Neuron (in vitro differentiated cells): ENCODE data around the gene SGSH.

Experiments used
- H2AFZ ChIP-seq: one replicate; pipeline ENCODE4 v1.6.1; 2013; ENCODE audit warnings: low read depth, mild to moderate bottlenecking, inconsistent platforms, low read length, moderate library complexity
- H3K27me3 ChIP-seq: one replicate; pipeline ENCODE4 v1.6.1; 2013; ENCODE audit warnings: low read length; ENCODE audit not compliant: insufficient read depth
- H3K36me3 ChIP-seq: one replicate; pipeline ENCODE4 v1.6.1; 2013; ENCODE audit warnings: low read length; ENCODE audit not compliant: insufficient read depth
- H3K4me1 ChIP-seq: one replicate; pipeline ENCODE4 v1.6.1; 2013; ENCODE audit warnings: low read length; ENCODE audit not compliant: insufficient read depth
- H3K4me3 ChIP-seq: 2 replicates; pipeline ENCODE4 v1.5.1; 2013; ENCODE audit warnings: mild to moderate bottlenecking, low read length, moderate library complexity
- H3K9me3 ChIP-seq: one replicate; pipeline ENCODE4 v1.6.1; 2013; ENCODE audit warnings: low read length

SGSH gene

DNA sequence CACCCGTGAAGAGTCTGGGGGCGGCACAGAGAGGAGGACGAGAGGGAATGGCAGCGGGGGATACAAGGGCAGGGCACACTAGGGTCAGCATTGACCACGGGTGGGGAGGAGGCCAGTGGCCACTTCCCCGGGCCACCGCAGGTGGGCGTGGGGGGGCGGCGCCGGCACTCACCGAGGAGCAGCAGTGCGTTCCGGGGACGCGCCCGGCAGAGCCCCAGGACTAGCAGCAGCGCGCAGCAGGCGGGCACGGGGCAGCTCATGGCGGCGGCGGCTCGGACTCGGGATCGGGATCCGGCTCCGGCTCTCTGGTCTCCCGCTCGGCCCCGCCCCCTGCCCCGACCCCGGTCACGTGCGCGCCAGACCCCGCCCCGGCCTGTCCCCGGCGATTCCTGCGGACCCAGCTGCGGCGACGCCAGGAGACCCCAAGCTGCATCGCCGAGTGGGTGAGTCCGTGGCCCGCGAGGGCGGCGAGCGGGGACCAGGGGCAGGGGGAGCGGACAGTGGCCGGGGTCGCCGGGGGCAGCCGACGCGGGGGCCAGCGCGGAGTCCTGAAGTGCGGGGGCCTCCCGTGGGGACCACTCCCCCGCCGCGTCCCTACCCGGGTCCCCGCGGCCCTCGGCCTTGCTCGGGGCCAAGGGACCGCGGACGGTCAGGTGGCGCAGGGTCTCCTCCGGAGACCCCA is at the start of gene SGSH, which contains the start of gene SLC26A11:
Gene SGSH (minus strand): TSS at position 280 of the 682 bp plus-strand sequence. CDS start 20 bp downstream, at position 260.
Gene SLC26A11 (plus strand): TSS at position 374 of the 682 bp plus-strand sequence. CDS start 1,134 bp downstream, outside the sequence.
- Histone ChIP-seq H3K9me3 (no peaks in the 10 kb centered on the region), H3K27me3 (no peaks in the 10 kb centered on the region), H2AFZ (peak within 1 kb of the TSS; percentile 35), H3K36me3 (peaks cover 9% of the 10 kb centered on the region), H3K4me1 (peaks cover 17% of the 10 kb centered on the region), H3K4me3 (peak within 1 kb of the TSS; percentile 51)

DNA sequence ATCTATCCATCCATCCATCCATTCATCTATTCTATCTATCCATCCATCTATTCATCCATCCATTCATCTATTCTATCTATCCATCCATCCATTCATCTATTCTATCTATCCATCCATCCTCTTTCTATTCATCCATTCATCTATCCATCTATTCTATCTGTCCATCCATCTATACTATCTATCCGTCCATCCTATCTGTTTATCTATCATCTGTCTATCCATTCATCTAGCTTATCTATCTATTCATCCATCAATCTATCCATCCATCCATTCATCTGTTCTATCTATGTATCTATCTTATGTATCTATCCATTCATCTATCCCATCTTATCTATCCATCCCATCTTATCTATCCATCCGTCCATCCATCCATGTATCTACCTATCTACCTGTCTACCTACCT is 49.3 kb upstream of the SGSH start:
- Histone ChIP-seq H3K27me3 (no peaks in the 10 kb centered on the region), H3K9me3 (no peaks in the 10 kb centered on the region), H3K36me3 (no peaks in the 10 kb centered on the region), H3K4me3 (no peak overlapping the region), H3K4me1 (peaks cover 12% of the 10 kb centered on the region), H2AFZ (no peak overlapping the region)

DNA sequence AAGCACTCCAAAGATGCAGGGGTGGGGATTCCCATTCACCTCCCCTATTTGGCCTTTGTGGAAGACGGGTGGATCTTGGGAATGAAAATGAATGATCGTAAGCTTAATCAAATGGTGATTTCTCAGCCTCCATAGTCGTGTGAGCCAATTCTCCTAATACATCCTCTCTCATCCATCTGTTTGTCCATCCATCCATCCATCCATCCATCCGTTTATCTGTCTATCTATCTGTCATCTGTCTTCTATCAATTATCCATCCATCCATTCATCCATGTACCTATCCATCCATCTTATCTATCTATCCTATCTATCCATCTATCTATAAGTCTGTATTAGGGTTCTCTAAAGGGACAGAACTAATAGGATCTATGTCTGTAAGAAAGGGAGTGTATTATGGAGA is 48.3 kb upstream of the SGSH start:
- peaks cover 12% of the 10 kb centered on the region for H3K4me1 ChIP-seq
- no peak overlapping the region for H3K4me3 ChIP-seq
- H3K27me3 ChIP-seq: no peaks in the 10 kb centered on the region
- no peaks in the 10 kb centered on the region for H3K36me3 ChIP-seq
- no peak overlapping the region for H2AFZ ChIP-seq
- no peaks in the 10 kb centered on the region for H3K9me3 ChIP-seq

DNA sequence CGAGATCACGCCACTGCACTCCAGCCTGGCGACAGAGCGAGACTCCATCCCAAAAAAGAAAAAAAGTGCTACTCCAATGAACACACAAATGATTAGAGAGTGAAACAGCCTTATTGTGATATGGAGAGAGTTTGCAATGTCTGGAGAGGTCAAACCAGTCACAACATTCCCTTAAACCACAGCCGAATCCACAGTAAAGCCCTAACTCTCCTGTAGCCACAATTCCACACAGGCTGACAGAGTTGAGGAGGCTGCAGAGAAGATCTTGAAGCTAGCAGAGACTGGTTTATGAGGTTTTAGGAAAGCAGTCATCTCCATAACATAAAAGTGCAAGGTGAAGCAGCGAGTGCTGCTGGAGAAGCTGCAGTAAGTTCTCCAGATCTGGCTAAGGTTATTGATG is 47.3 kb upstream of the SGSH start:
- Histone ChIP-seq H3K27me3 (no peaks in the 10 kb centered on the region), H3K4me3 (no peak overlapping the region), H3K9me3 (no peaks in the 10 kb centered on the region), H2AFZ (no peak overlapping the region), H3K36me3 (no peaks in the 10 kb centered on the region), H3K4me1 (peaks cover 20% of the 10 kb centered on the region)

DNA sequence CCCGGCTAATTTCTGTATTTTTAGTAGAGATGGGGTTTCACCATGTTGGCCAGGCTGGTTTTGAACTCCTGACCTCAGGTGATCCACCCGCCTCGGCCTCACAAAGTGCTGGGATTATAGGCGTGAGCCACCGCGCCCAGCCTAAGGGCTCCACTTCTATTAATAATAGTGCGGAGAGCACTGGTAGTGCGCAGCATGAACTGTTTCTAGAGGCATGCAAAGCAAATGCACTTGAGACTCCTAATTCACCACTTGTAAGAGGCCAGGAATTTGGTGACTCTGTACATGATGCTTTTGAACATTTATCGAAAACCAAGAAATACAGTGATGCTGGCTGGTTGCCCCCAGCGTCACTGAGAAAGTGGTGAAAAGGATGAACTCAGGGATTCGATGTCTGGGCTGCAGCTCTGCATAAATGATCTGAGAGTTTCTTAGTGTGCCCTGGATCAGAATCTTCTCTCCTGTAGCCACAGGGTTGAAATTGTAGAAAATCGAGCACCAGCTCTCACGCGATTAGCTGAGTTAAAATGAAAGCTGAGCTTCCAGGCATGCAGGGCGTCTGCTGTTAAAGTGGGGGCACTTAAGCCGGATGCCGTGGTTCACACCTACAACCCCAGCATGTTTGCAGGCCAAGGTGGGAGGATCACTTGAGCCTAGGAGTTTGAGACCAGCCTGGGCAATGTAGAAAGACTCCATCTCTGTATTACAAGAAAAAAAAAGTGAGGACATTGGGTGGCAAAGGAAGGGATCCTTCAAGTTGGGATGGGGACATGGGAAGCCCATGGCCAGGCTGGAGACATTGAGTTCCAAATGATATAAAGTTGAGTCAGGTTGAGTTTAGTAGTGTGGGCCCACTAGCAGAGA is 45.3 kb upstream of the SGSH start:
- Histone ChIP-seq H3K4me3 (no peak overlapping the region), H3K4me1 (peaks cover 28% of the 10 kb centered on the region), H3K9me3 (no peaks in the 10 kb centered on the region), H3K27me3 (no peaks in the 10 kb centered on the region), H2AFZ (no peak overlapping the region), H3K36me3 (no peaks in the 10 kb centered on the region)

DNA sequence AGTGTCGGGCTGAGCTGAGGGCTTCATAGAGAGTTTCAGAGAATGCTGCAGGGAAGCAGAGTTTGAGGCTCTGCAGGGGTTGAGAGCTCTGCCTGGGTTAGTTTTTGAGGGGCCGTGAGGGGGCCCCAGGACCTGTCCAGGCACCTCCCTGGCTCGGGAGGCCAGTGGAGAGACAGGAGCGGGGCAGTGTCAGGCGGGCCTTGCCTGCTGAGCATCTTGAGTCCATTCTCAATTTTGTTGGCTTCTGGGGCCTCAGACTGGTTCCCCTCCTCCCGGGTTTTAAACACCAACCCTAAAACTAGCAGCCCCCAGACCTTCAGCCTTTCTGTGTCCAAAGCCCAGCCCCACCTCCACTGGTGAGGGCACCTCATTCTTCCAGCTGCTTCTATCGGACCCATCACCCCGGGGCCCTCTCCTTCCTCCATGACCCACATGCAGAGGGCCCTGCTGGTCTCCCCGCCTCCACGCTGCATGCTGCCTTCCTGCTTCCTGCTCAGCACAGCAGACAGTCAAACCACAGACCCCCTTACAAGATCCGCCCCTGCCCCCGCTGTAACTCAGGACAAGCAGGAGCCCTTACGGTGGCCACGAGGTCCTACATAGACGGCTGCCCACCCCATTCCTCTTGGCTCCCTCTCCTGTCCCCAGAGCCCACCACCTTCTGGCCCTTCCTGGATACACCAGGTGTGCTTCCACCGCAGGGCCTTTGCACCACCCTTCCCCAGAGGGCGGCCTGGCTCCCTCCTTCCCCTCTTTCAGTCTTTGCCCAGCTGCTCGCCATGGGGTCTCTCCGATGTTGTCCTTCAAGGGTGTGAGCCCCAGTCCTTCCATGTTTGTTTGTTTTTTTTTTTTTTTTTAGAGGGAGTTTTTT is 44.3 kb upstream of the SGSH start:
- H3K9me3 ChIP-seq: no peaks in the 10 kb centered on the region
- H3K27me3 ChIP-seq: no peaks in the 10 kb centered on the region
- H3K4me3 ChIP-seq: no peak overlapping the region
- H3K36me3 ChIP-seq: no peaks in the 10 kb centered on the region
- H2AFZ ChIP-seq: no peak overlapping the region
- peaks cover 20% of the 10 kb centered on the region for H3K4me1 ChIP-seq

DNA sequence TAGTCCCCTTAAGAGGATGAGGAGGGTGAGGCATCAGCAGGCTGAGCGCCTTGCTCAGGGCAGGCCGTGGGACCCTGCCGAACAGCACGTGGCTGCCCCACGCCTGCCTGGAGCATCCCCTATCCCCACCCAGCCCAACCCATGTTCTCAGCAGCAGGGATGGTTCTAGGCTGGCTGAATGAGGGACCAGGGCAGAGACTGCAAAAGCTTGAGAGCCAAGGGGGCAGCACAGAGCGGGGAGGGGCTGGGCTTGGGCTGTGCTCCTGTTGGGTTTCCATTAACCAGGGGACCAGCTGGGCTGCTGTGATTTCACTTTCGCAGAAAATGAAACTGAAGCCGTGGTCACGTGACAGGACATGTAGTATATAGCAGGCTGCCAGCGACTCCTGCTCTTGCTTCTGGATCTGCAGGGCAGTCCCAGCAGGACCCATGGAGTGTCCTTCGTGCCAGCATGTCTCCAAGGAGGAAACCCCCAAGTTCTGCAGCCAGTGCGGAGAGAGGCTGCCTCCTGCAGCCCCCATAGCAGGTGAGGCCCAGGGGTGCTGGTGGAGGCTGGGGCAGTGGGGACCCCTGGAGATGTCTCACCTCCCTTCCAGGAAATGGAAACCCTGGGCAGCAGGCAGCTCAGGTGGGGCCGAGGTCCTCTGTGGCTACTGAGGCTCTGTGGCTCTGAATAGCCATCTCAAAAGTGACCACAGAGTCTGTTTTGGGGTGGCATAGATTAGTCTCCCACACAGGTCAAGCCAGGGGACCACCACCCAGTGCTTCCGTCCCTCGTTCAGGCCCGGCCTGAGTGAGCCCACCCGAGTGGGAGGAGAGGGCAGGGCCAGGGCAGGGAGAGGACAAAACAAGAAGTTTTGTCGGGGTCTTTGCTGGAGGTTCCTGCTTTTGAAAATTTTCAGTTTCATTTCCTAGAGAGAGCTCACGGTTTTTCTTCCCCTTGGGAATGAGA is 43.4 kb upstream of the SGSH start:
- H3K4me1 ChIP-seq: peaks cover 20% of the 10 kb centered on the region
- no peaks in the 10 kb centered on the region for H3K9me3 ChIP-seq
- no peaks in the 10 kb centered on the region for H3K27me3 ChIP-seq
- H3K4me3 ChIP-seq: no peak overlapping the region
- H2AFZ ChIP-seq: no peak overlapping the region
- no peaks in the 10 kb centered on the region for H3K36me3 ChIP-seq

DNA sequence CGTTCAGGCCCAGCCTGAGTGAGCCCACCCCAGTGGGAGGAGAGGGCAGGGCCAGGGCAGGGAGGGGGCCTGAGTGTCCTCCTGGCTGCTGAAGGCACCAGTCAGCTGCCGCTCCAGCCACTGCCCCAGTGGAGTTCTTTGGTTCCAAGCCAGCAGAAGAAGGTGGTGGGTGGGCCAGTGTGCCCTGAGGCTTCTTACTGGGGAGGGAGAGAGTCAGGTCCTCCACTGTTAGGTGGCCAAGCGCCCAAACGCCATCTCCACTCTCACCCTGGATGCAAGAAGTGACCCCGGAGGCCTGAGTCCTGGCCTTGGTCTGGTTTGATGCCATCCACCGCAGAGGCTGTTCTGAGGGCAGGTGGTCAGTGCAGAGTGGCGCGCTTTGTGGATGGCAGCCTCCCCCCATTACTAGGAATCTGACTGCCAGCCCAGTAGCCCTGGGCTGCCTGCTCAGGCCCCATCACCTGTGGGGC is 42.7 kb upstream of the SGSH start:
- H3K36me3 ChIP-seq: no peaks in the 10 kb centered on the region
- H3K4me3 ChIP-seq: no peak overlapping the region
- no peaks in the 10 kb centered on the region for H3K9me3 ChIP-seq
- peaks cover 20% of the 10 kb centered on the region for H3K4me1 ChIP-seq
- H2AFZ ChIP-seq: no peak overlapping the region
- H3K27me3 ChIP-seq: no peaks in the 10 kb centered on the region

DNA sequence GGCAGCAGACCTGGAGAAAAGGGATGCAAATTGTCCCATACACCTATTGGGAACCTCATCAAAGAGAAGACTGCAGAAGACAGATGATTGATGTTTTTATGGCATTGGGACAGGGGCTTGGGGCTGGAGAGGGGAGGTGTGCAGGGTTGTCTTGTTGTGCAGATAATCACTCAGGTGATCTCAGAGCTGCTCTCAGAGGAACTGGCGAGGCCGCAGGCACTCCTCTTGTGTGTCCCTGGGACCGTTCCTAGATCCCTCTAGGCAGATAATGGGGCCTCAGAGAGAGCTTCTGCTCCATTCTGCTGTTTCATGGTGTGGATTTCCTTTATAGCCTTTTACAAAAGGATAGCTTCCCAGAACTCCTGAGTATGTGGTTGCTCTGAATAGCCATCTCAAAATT is 42.2 kb upstream of the SGSH start:
- H3K36me3 ChIP-seq: no peaks in the 10 kb centered on the region
- H3K27me3 ChIP-seq: no peaks in the 10 kb centered on the region
- no peaks in the 10 kb centered on the region for H3K9me3 ChIP-seq
- H2AFZ ChIP-seq: no peak overlapping the region
- peaks cover 20% of the 10 kb centered on the region for H3K4me1 ChIP-seq
- peak overlapping the region; percentile 88 for H3K4me3 ChIP-seq

DNA sequence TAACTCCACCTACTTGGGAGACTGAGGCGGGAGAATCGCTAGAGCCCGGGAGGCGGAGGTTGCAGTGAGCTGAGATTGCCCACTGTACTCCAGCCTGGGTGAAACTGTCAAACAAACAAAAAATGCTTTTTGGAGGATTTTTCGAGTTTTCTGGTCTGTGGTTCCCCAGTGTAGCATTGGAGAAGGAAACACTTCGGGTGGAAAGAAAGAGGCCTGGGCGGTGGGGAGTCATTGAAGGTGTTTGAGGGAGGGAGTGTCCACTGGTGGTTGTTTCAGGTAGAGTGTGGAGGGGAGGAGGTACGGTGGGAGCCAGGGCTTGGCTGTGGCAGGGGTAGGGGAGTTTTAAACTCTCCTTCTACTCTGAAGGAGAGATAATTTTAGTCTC is 41.8 kb upstream of the SGSH start:
- Histone ChIP-seq H2AFZ (no peak overlapping the region), H3K9me3 (no peaks in the 10 kb centered on the region), H3K36me3 (no peaks in the 10 kb centered on the region), H3K4me3 (peak overlapping the region; percentile 88), H3K27me3 (no peaks in the 10 kb centered on the region), H3K4me1 (peaks cover 20% of the 10 kb centered on the region)

DNA sequence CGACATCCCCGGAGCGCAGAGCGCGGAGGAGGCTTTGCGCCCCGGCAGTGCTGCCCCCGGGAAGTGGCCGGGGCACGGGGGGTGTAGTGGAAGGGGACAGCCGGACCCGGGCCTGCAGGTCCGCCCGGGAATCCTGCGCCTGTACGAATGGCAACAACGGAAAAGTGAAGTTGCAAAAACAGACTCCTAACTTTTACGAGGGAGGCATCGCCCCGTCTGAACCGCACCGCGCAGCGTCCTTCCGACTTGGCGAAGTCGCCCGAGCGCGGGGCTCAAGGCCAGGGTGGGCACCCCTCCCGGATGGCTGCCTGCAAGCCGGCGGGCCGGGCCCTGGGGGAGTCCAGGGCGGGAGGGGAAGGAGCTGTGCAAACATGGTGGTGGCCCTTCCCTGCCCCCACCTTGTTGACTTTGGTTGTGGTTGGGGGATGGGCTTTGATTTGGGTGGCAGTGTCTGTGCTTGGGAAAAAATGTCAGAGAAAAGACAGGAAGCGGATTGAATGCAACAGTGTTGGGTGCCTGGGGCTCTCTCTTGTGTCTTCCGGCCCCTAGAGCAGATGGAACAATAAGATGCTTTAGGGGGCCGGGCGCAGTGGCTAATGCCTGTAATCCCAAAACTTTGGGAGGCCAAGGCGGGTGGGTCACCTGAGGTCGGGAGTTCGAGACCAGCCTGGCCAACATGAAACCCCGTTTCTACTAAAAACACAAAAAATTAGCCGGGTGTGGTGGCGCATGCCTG is 41.2 kb upstream of the SGSH start:
- Histone ChIP-seq H3K27me3 (no peaks in the 10 kb centered on the region), H3K9me3 (no peaks in the 10 kb centered on the region), H3K36me3 (no peaks in the 10 kb centered on the region), H3K4me1 (peaks cover 20% of the 10 kb centered on the region), H2AFZ (peak overlapping the region; percentile 80), H3K4me3 (peak overlapping the region; percentile 88)
